Left kidney (tissue), 2 donors: ENCODE measurements around the gene SH2B2. TPM values are rescaled to one million over a fixed set of nuclear protein-coding genes. Genes with fewer than 3 reads are reported as not detected.
"Not testable (repeated sequence)": the region's sequence is repeated elsewhere in the genome, so short reads cannot be mapped to it uniquely, and the experiment has no call there.

ENCODE experiments used
- DNase-seq: peaks from one replicate; pipeline ENCODE4 v3.0.0-alpha.2; 2013
- polyA plus RNA-seq: library from polyadenylated mRNA; unstranded; fragments of 120-200 nt; gene quantifications from one replicate; pipeline ENCODE4 v1.2.1, GENCODE V29; 2013; ENCODE audit not compliant: insufficient read length

Gene SH2B2
- polyA plus RNA-seq, 1 donor = 2.5 TPM

DNA sequence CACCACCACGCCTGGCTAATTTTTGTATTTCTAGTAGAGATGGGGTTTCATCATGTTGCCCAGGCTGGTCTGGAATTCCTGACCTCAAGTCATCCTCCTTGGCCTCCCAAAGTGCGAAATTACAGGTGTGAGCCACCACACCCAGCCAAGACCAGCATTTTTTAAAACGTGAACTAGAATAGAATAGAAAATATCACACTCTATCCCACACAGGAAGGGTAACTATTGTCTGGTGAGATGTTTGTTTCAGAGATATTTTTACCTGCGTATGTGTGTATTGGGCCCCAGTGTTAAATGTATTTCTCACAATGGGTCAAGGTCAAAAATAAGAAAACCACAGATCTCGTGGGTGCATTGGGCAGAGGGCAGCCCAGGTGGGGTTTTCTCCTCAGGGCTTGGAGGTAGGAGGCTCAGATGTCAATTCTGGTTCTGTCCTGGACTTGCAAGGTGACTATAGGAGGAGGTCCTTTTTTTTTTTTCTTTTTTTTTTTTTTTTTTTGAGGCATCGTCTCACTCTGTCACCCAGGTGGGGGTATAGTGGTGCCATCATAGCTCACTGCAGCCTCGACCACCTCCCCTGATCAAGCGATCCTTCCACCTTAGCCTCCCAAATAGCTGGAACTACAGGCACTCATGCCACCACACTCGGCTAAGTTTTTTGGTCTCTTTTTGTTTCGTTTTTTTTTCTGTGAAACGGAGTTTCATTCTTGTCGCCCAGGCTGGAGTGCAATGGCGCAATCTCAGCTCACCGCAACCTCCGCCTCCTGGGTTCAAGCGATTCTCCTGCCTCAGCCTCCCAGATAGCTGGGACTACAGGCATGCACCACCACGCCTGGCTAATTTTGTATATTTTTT is 19.0 kb downstream of the SH2B2 start:
- DNase-seq = no peak

- peak; percentile 71 for DNase-seq
Observed at GRCh38 chr7:102306916-102307677, 20.4 kb downstream of the SH2B2 start.

DNA sequence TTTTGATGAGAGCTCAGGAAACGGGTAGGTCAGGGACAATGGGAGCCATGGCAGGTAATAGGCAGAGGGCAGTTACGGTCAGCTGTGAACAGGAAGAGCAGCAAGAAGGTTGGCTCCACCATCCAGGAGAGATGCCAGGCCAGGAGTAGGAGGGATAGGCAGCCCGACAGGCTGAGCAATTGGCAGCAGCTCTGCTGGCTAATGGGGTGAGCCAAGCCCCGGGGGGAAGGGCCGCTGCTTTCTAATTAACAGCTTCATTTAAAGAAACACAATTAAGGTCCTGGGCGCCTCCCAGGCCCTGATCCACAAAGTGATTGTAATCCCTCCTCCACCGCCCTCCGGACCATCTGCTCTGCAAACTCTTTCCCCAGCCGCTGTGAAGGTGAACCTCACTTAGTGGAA is 23.7 kb downstream of the SH2B2 start:
- no peak for DNase-seq

DNA sequence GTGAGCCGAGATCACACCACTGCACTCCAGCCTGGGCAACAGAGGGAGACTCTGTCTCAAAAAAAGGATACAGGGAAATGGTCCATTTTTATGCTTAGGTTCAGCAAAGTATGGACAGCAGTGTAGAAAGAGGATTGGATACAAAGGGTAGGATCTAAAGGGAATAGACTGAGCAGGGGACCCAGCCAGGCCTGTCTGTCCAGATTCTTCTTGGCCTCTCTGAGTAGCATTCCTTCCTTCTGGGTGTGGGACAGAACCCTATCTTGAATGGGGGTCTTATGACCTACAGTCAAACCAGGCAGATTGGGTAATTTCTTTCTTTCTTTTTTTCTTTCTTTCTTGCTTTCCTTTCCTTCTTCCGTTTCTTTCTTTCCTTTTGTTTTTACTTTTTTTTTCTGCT is 25.6 kb downstream of the SH2B2 start:
- DNase-seq = no peak

GRCh38 chr7:102313997-102314780 is 27.5 kb downstream of the SH2B2 start:
- DNase-seq = no peak

DNA sequence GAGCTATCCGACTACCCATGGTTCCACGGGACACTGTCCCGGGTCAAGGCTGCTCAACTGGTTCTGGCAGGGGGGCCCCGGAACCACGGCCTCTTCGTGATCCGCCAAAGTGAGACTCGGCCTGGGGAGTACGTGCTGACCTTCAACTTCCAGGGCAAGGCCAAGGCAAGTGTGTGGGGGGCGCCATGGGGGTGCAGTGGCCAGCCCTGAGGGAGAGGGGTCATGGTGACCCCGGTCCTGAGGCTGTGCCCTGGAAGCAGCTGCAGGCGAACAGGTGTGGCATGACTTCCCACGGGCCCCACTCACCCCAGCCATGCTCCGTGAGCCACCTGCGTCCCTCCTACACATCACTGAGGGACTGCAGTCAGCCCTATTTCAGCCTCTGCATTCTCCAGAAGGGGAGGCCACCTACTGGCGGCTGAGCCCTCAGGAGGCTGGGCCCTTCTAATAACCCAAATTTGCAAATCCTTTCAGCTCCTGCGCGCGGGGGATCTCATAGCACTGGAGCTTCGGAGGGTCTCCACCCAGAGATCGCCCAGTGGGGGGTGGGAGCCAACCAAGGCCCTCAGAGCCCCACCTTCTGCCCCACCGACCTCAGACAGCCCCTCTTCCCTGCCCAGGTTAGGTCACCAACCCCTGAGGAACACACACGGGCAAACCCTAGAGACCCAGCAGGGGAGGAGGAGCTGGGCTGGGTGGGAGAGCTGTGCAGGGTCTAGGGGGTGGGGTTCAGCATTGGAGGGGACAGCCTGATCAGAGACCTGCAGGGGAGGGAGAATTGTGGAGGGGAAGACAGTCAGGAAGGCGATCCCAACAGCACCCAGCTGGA is 30.8 kb downstream of the SH2B2 start:
- DNase-seq = no peak

DNA sequence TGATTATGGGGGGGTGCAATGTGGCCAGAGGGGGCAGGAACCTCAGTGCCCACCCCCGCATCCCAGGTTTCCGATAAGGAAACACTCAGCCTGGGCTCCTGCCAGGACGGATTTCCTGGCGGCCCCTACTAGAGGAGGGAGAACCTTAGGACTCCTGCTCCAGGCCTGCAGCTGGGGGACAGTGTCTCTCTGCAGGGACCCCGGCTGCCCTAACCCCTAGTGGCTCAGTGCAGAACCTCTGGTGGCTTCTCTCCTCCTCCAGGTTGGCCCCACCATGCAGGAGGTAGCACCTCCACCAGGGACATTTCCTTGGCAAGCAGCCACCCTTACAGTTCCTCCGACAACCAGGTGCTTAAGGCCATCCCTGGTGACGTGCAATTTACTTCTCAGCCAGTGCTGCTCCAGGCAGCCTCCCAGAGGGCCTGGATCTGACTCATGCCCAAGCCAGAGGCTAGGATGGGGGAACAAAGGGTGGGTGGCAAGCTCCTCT is 31.9 kb downstream of the SH2B2 start:
- no peak for DNase-seq

DNA sequence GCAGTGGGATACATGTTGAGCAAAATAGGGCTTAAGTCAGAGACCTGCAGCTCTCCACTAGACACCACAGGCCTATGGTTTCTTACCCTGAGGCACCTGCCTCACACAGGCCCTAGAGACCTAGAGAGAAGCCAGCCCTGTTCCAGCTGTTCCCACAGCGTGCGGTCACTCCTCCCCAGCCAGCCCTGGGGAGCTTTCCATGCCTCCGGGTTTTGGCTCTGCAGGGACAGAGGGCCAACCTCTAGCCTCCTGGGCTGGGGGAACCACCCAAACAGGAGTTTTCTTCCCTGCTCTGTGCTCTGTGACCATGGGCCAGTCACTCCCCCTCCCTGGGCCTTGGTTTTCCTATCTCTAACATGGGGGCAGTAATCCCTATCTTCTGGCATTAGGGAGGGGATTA is 33.0 kb downstream of the SH2B2 start:
- DNase-seq = no peak

DNA sequence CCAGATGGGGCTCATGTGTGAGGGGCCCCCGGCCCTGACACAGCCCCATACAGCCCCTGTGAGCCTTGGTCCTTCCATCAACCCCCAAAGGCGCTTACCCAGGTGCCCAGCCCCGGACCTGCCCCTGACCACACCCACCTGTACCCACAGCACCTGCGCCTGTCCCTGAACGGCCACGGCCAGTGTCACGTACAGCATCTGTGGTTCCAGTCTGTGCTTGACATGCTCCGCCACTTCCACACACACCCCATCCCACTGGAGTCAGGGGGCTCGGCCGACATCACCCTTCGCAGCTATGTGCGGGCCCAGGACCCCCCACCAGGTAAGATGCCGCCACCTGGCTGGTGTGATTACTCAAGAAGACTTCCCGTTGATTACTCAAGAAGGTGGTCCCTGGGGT is 33.5 kb downstream of the SH2B2 start:
- no peak for DNase-seq

- DNase-seq = no peak
Observed at GRCh38 chr7:102320601-102321350, 34.1 kb downstream of the SH2B2 start.

- DNase-seq = no peak
Observed at GRCh38 chr7:102321351-102322201, 34.9 kb downstream of the SH2B2 start.

DNA sequence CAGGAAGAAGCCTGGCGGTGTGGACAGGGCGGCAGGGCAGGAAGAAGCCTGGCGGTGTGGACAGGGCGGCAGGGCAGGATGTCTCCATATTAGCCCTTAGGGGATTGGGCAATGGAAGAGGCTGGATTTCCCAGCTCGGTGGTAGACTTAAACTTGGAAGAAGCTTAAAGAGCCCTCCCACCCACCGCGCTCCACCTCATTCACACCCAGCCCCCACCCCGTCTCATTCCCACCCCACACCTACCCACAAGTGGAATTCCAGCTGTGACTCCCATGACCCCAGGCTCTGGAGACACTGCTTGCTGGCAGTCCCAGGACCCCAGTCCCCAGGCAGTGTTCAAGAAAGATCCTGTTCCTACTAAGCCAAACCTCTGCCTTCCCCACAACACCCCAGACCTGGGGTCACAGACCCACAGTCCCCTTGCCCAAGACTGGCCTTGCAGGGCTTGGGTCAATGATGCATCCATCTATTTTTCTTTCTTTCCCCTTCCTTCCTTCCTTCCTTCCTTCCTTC is 35.6 kb downstream of the SH2B2 start:
- DNase-seq = no peak

- no peak for DNase-seq
Observed at GRCh38 chr7:102323914-102324195, 37.2 kb downstream of the SH2B2 start.

DNA sequence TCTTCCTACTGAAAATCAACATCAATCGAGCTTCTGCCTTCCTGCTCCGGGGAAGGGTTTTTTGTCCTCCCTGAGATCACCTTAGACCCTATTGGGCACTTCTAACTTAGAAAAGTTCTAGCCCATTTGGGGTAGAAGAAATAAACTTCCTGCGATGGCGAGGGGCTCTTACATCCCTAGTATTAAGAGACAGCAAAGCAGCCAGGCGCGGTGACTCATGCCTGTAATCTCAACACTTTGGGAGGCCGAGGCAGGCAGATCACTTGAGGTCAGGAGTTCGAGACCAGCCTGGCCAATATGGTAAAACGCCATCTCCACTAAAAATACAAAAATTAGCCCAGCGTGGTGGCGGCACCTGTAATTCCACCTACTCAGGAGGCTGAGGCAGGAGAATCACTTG is 38.4 kb downstream of the SH2B2 start:
- not testable (repeated sequence) for DNase-seq

DNA sequence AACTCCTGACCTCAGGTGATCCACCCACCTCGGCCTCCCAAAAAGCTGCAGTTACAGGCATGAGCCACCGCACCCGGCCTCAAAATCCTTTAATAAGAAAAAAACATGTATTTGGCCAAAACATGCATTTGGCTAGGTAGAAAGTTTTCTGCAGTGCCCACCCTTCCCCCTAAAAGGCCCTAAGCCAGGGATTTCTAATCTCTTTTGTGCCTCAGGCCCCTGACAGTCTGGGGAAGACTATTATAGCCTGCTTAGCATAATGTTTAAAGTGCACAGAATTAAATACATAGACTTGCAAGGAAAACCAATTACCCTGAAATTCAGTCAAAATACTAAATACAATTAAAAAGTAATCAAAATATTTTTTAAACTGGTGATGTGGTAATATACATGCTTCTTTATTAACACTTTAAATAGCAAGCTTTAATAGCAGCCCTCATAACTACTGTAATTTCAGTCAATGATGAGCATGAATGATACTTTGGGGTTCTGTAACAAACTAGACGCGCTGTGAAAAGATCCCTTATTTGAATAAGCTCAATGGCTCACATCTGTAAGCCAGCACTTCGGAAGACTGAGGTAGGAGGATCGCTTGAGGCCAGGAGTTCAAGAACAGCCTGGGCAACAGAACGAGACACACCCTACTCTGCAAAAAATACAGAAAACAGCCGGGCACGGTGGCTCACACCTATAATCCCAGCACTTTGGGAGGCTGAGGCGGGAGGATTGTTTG is 39.7 kb downstream of the SH2B2 start:
- no peak for DNase-seq

DNA sequence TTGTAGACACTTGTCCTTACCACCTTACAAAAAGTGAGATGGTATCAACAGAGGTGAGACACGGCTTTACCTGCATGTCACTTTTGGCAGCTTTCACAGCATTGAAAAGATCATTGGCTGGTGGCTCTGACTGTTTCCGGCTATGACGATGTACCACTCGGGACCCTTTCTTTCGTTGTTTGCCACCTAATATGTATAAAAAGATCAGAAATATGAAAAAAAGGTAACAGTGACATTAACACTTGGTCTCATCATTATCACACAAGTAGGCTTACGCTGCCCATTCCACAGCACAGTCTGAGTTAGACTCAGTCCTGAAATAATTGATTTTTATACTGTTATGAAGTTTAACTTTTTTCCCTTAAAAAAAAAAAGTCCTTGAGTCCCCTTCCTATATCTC is 40.5 kb downstream of the SH2B2 start:
- not testable (repeated sequence) for DNase-seq

DNA sequence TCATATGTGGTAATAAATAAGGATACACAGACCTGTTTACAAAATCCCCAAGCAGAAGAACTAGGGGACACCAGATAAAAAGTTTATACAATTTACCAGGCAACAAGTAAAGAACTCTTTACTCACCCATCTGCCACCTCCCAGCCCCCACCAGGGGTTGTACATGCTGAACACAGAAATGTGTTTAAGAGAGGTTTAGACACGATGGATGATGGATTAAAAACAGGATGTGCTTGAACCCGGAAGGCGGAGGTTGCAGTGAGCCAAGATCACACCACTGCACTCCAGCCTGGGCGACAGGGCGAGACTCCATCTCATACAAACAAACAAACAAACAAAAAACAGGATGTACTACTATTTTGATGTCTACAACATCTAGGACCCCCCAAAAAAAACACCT is 42.2 kb downstream of the SH2B2 start:
- not testable (repeated sequence) for DNase-seq

GRCh38 chr7:102329366-102329765 is 42.7 kb downstream of the SH2B2 start:
- DNase-seq = not testable (repeated sequence)
